ENCODE results near the gene STRN4.

Gene STRN4

DNA sequence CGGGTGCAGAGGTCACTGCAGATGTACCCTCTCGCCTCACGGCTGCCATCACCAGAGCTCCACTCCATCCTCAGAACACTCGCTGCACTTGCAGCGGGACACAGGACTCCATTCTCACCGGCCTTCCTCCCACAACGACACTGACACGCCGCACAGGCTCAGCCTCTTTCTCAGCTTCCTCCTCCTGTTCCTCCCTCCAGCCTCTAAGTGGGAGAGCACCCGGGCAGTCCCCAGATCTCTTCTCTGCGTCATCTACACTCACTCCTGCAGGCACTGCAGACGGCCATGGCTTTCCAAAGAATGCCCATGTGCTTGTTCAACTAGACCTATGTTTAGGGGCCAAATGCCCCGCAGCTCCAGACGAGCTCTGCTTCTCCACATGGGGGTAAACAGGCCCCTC lies 14.7 kb downstream of the STRN4 start:
- H3K27me3 ChIP-seq (ENCODE audit: low read length) = no peaks in the 10 kb centered on the region
- H3K4me3 ChIP-seq (ENCODE audit: insufficient read depth, low read length, poor library complexity, severe bottlenecking) = no peak overlapping the region
- TF ChIP-seq, protein P1, sequence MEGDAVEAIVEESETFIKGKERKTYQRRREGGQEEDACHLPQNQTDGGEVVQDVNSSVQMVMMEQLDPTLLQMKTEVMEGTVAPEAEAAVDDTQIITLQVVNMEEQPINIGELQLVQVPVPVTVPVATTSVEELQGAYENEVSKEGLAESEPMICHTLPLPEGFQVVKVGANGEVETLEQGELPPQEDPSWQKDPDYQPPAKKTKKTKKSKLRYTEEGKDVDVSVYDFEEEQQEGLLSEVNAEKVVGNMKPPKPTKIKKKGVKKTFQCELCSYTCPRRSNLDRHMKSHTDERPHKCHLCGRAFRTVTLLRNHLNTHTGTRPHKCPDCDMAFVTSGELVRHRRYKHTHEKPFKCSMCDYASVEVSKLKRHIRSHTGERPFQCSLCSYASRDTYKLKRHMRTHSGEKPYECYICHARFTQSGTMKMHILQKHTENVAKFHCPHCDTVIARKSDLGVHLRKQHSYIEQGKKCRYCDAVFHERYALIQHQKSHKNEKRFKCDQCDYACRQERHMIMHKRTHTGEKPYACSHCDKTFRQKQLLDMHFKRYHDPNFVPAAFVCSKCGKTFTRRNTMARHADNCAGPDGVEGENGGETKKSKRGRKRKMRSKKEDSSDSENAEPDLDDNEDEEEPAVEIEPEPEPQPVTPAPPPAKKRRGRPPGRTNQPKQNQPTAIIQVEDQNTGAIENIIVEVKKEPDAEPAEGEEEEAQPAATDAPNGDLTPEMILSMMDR (IDR thresholded peaks at IDR 0.05; ENCODE audit: insufficient read depth, low read length, poor library complexity, severe bottlenecking) = no peak
- TF ChIP-seq EZH2phosphoT487 (conservative IDR thresholded peaks at IDR 0.05; ENCODE audit: low read length) = no peak
- no peaks in the 10 kb centered on the region for H3K9me3 ChIP-seq (ENCODE audit: insufficient read depth, low read length)
- H3K36me3 ChIP-seq (ENCODE audit: low read length) = peaks cover 3% of the 10 kb centered on the region; the same call in 1 of the 2 replicates
- H4K20me1 ChIP-seq (ENCODE audit: low read depth, low read length) = no peaks in the 10 kb centered on the region
- no peak overlapping the region for H3K27ac ChIP-seq (ENCODE audit: low read depth, low read length)
- H3K79me2 ChIP-seq (ENCODE audit: insufficient read depth, low read length) = peaks cover 16% of the 10 kb centered on the region
- no peak overlapping the region for H2AFZ ChIP-seq (ENCODE audit: low read depth, low read length, severe bottlenecking)
- H3K4me2 ChIP-seq (ENCODE audit: low read depth, low read length, poor library complexity, severe bottlenecking) = no peak overlapping the region
- H3K9ac ChIP-seq (ENCODE audit: low read length) = no peak overlapping the region
- no peaks in the 10 kb centered on the region for H3K9me2 ChIP-seq (replicated peaks; ENCODE audit: insufficient read depth, low read length)
- H3F3A ChIP-seq (ENCODE audit: insufficient read depth) = no peaks in the 10 kb centered on the region

DNA sequence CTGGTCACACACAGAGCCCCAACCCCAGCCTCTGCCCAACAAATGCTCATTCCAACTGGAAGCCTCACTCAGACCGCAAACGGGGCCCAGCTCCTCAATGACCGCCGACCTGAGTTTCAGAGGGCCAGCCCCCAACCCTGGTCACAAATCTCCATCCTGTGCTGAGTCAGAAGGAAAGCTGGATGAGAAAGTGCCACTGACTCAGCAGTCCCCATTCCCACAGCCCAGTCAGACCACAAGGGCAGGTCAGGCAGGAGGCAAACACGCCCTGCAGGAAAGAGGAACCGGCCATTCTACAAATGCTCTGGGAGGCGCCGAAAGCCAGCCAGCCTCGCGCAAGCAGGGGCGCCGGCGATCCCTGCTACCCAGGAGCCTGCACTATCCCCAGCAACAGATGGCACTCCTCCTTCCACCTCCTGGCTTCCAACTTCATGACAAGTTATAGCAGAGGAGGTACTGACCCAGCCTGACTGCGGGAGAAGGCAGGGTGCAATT lies 15.2 kb downstream of the STRN4 start:
- H3K9ac ChIP-seq (ENCODE audit: low read length) = no peak overlapping the region
- TF ChIP-seq, protein P1 (IDR thresholded peaks at IDR 0.05; ENCODE audit: insufficient read depth, low read length, poor library complexity, severe bottlenecking) = no peak
- TF ChIP-seq EZH2phosphoT487 (conservative IDR thresholded peaks at IDR 0.05; ENCODE audit: low read length) = no peak
- H3K27me3 ChIP-seq (ENCODE audit: low read length) = no peaks in the 10 kb centered on the region
- H3K4me3 ChIP-seq (ENCODE audit: insufficient read depth, low read length, poor library complexity, severe bottlenecking) = no peak overlapping the region
- H3K9me2 ChIP-seq (replicated peaks; ENCODE audit: insufficient read depth, low read length) = no peaks in the 10 kb centered on the region
- no peaks in the 10 kb centered on the region for H3F3A ChIP-seq (ENCODE audit: insufficient read depth)
- peaks cover 3% of the 10 kb centered on the region; the same call in 1 of the 2 replicates for H3K36me3 ChIP-seq (ENCODE audit: low read length)
- no peak overlapping the region for H2AFZ ChIP-seq (ENCODE audit: low read depth, low read length, severe bottlenecking)
- no peak overlapping the region for H3K27ac ChIP-seq (ENCODE audit: low read depth, low read length)
- no peak overlapping the region for H3K4me2 ChIP-seq (ENCODE audit: low read depth, low read length, poor library complexity, severe bottlenecking)
- no peaks in the 10 kb centered on the region for H4K20me1 ChIP-seq (ENCODE audit: low read depth, low read length)
- H3K79me2 ChIP-seq (ENCODE audit: insufficient read depth, low read length) = peaks cover 14% of the 10 kb centered on the region; the same call in 1 of the 2 replicates
- H3K9me3 ChIP-seq (ENCODE audit: insufficient read depth, low read length) = no peaks in the 10 kb centered on the region

DNA sequence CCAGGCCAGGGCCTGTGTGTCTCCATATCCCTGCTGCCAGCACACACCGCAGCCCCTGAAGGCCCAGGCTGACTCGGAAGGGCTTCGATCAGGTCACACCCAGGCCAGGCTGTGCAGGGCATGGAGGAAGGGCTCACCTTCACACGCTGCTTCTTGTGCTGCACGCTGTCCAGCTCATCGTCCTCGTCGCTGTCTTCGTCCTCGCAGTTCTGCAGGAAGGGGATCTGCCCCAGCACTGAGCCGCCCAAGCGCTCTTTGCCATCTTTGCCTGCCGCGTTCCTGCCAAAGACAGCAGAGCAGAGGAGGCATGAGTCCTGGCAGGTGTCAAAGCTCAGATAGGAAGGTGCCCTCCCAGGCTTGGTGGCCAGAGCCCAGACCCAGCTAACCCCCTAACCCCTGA lies 15.7 kb downstream of the STRN4 start:
- Histone ChIP-seq H3K36me3 (ENCODE audit: low read length) (peaks cover 3% of the 10 kb centered on the region; the same call in 1 of the 2 replicates), H3F3A (ENCODE audit: insufficient read depth) (no peaks in the 10 kb centered on the region), H3K27me3 (ENCODE audit: low read length) (no peaks in the 10 kb centered on the region), H3K79me2 (ENCODE audit: insufficient read depth, low read length) (peaks cover 14% of the 10 kb centered on the region; the same call in 1 of the 2 replicates), H2AFZ (ENCODE audit: low read depth, low read length, severe bottlenecking) (no peak overlapping the region), H3K9ac (ENCODE audit: low read length) (no peak overlapping the region), H3K4me2 (ENCODE audit: low read depth, low read length, poor library complexity, severe bottlenecking) (no peak overlapping the region), H3K9me2 (replicated peaks; ENCODE audit: insufficient read depth, low read length) (no peaks in the 10 kb centered on the region), H3K27ac (ENCODE audit: low read depth, low read length) (no peak overlapping the region), H3K4me3 (ENCODE audit: insufficient read depth, low read length, poor library complexity, severe bottlenecking) (no peak overlapping the region), H4K20me1 (ENCODE audit: low read depth, low read length) (no peaks in the 10 kb centered on the region), H3K9me3 (ENCODE audit: insufficient read depth, low read length) (no peaks in the 10 kb centered on the region)
- no peak for TF ChIP-seq EZH2phosphoT487 (conservative IDR thresholded peaks at IDR 0.05; ENCODE audit: low read length)
- TF ChIP-seq, protein P1 (IDR thresholded peaks at IDR 0.05; ENCODE audit: insufficient read depth, low read length, poor library complexity, severe bottlenecking) = no peak

Measured in SU-DHL-6 (cell line).